HepG2 (cell line): Measurements from ENCODE around the gene ALPK3. TPM values are rescaled to one million over a fixed set of nuclear protein-coding genes. Genes with fewer than 3 reads are reported as not detected.

Experiments
- CEBPG ChIP-seq: IDR thresholded peaks from 2 replicates; pipeline ENCODE4 v1.6.1; 2016
- FOXK1 ChIP-seq: sonication (generic); formaldehyde crosslinking; IDR thresholded peaks from 2 replicates; pipeline ENCODE4 v1.4.0; 2020; ENCODE audit warnings: low read depth, missing genetic modification reagents, borderline replicate concordance
- HMG20A ChIP-seq: IDR thresholded peaks from 2 replicates; pipeline ENCODE4 v1.6.1; 2016; ENCODE audit warnings: borderline replicate concordance
- KLF6 ChIP-seq: IDR thresholded peaks from 2 replicates; pipeline ENCODE4 v1.8.0; 2016; ENCODE audit warnings: missing biosample characterization, missing genetic modification reagents
- MAZ ChIP-seq, 2 experiments: sonication (generic) in 1 of 2; formaldehyde crosslinking in 1 of 2; IDR thresholded peaks; 2 replicates each; pipeline versions ENCODE4 v1.5.0 to v1.6.1; 2012 to 2020; ENCODE audit warnings: low read depth in 2 of 2, mild to moderate bottlenecking in 2 of 2, borderline replicate concordance in 1 of 2, improper control_type of control experiment in 1 of 2, low read length in 1 of 2, missing genetic modification reagents in 1 of 2, moderate library complexity in 1 of 2
- MLXIP ChIP-seq: sonication (generic); formaldehyde crosslinking; IDR thresholded peaks from 2 replicates; pipeline ENCODE4 v1.9.0; 2021; ENCODE audit warnings: missing genetic modification reagents, borderline replicate concordance
- POLR2AphosphoS5 ChIP-seq: IDR thresholded peaks from 2 replicates; pipeline ENCODE4 v1.6.1; 2012; ENCODE audit warnings: low read depth, low read length
- TFDP1 ChIP-seq: IDR thresholded peaks from 2 replicates; pipeline ENCODE4 v1.6.1; 2016; ENCODE audit warnings: missing compliant biosample characterization, missing genetic modification reagents, borderline replicate concordance
- ZBTB20 ChIP-seq: sonication (generic); formaldehyde crosslinking; IDR thresholded peaks from 2 replicates; pipeline ENCODE4 v1.8.1; 2023; ENCODE audit warnings: missing genetic modification reagents, low read depth, mild to moderate bottlenecking, borderline replicate concordance
- ZNF235 ChIP-seq: sonication (generic); formaldehyde crosslinking; IDR thresholded peaks from 2 replicates; pipeline ENCODE4 v1.8.1; 2023; ENCODE audit warnings: mild to moderate bottlenecking, missing genetic modification reagents, borderline replicate concordance
- ZNF318 ChIP-seq: sonication (generic); formaldehyde crosslinking; IDR thresholded peaks from 2 replicates; pipeline ENCODE4 v1.4.0; 2020; ENCODE audit warnings: mild to moderate bottlenecking, missing genetic modification reagents
- ZSCAN12 ChIP-seq: sonication (generic); formaldehyde crosslinking; IDR thresholded peaks from 2 replicates; pipeline ENCODE4 v1.9.0; 2021; ENCODE audit warnings: mild to moderate bottlenecking, missing genetic modification reagents
- ZSCAN21 ChIP-seq: sonication (generic); formaldehyde crosslinking; IDR thresholded peaks from 2 replicates; pipeline ENCODE4 v1.8.0; 2022; ENCODE audit warnings: mild to moderate bottlenecking, missing genetic modification reagents, moderate library complexity, borderline replicate concordance
- polyA plus RNA-seq, 8 experiments: library from polyadenylated mRNA; depleted of rRNA in 3 of 8; stranded (reverse) in 7 of 8; unstranded in 1 of 8; fragments of >200 nt; fragmentation: Illumina TruSeq in 4 of 8; extraction: Trizol in 4 of 8; gene quantifications; 2 replicates each; pipeline versions ENCODE4 v1.2.1 to v1.2.3, GENCODE V29; 2011 to 2016; ENCODE audit warnings: low read depth in 4 of 8, missing spikeins in 1 of 8, mixed read lengths in 1 of 8; ENCODE audit not compliant: insufficient read depth in 1 of 8
- total RNA-seq, 5 experiments: library from RNA; depleted of rRNA; stranded (reverse); fragments of >200 nt; fragmentation: Illumina TruSeq; extraction: Trizol; gene quantifications; 2 replicates each; pipeline ENCODE4 v1.2.3, GENCODE V29; 2016; ENCODE audit warnings: low read depth in 1 of 5

Gene ALPK3
- total and polyA plus RNA-seq, 2 of the 13 experiments (the other 11 are each of a cell fraction or from before 2014, with no cell fraction given), result 0.04 to 0.42 TPM

GRCh38 chr15:84883916-84884781 is 67.0 kb downstream of the ALPK3 start, which contains the start of gene SLC28A1 (continued):
- TF ChIP-seq TFDP1 (peak; percentile 10; the same call in 1 of the 2 replicates), ZNF235 (no peak), ZSCAN12 (CRISPR knock-in tag) (no peak), FOXK1 (CRISPR knock-in tag) (no peak), CEBPG (CRISPR knock-in tag) (no peak), KLF6 (CRISPR knock-in tag) (no peak), MLXIP (CRISPR knock-in tag) (no peak), ZBTB20 (CRISPR knock-in tag) (no peak), ZSCAN21 (CRISPR knock-in tag) (no peak), MAZ (IDR thresholded peaks at IDR 0.05; ENCODE audit: borderline replicate concordance, low read depth, low read length) (no peak), MAZ (CRISPR knock-in tag; IDR thresholded peaks at IDR 0.05; ENCODE audit: low read depth) (no peak), HMG20A (CRISPR knock-in tag) (peak; percentile 41; the same call in 1 of the 2 replicates), ZNF318 (no peak), POLR2AphosphoS5 (peak; percentile 84)
